Measurements from ENCODE around the gene C1RL.

C1RL gene

DNA sequence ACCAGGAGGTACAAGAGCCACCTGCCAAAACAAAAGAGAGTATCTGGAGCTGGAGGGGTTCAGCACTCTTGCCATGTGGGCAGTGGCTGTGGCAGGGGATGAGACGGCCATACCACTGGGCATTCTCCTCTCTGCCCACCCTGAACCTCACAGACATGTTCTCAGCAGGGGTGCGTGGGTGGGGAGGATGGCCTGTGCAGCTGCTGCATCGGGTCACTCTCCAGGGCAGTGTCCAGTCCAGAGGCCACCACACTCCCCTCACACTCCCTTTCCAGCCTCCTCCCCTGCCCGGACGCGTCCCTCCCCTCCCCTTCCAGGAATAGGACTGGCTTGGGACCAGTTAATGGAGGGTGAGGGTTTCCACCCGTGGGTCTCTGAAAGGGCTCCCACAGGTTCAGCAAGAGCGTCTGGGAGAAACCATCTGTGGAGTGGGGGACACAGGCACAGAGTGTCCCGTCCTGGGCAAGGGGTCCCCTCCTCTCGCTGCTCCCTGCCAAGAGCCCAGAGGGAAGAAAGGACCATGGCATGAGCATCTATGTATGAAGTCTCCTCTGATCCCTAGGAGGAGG is 17.3 kb downstream of the C1RL start:
- DNase-seq (ENCODE audit: low spot score): no peak

- no peak for DNase-seq (ENCODE audit: low spot score)
Measured at GRCh38 chr12:7091171-7091570, 17.8 kb downstream of the C1RL start.

- no peak for DNase-seq (ENCODE audit: low spot score)
Measured at GRCh38 chr12:7090222-7090998, 18.6 kb downstream of the C1RL start.

- no peak for DNase-seq (ENCODE audit: low spot score)
Measured at GRCh38 chr12:7089196-7089871, 19.7 kb downstream of the C1RL start.

- no peak for DNase-seq (ENCODE audit: low spot score)
Measured at GRCh38 chr12:7083125-7083524, 25.9 kb downstream of the C1RL start.

DNA sequence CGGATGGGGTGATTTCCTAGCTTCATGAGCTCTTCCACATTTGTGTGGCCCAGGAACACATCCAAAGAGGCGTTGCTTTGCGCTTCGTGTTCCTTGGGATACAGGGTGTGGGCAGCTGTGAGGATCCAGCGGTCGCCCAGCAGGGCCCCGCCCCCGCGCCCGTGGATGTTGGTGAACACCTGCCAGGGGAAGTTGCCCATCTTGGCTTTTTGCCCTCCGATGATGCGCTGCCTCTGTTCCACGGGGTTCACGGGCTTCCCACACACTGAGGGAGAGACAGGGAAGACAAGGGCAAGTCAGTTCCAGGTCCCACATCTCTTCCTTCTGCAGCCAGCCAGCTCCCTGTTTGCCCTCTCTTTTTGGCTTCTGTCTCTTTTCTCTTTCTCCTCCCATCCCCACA is 28.0 kb downstream of the C1RL start:
- no peak for DNase-seq (ENCODE audit: low spot score)

DNA sequence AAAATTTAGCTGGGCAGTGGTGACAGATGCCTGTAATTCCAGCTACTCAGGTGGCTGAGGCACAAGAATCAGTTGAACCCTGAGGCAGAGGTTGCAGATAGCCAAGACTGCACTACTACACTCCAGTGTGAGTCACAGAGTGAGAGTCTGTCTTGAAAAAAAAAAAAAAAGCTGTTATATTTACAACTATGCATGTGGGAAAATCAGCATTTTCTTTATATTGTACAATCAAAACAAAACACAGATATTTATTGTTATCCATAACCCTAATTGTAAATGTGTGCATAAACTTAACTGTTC is 29.2 kb downstream of the C1RL start:
- DNase-seq (ENCODE audit: low spot score): no peak

- DNase-seq (ENCODE audit: low spot score): no peak
Measured at GRCh38 chr12:7078163-7078562, 30.9 kb downstream of the C1RL start.

GRCh38 chr12:7076493-7076892 is 32.5 kb downstream of the C1RL start:
- no peak for DNase-seq (ENCODE audit: low spot score)

DNA sequence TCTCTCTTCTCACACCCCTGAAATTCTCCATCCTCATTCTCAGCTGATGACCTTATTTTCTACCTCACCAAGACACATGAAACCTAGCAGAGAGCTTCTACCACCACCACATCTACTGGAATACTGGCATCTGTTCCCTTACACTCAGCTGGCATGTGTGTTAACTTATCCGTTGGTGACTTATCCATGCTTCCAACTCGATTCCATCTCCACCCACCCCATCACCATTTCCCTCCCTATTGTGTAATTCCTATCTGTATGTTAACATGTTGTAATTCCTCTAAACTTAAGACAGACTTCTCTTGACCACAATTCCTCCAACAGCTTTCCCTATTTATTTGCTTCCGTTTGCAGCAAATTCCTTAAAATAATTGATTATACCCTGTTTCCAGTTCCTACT is 33.1 kb downstream of the C1RL start:
- DNase-seq (ENCODE audit: low spot score): peak; percentile 32

DNA sequence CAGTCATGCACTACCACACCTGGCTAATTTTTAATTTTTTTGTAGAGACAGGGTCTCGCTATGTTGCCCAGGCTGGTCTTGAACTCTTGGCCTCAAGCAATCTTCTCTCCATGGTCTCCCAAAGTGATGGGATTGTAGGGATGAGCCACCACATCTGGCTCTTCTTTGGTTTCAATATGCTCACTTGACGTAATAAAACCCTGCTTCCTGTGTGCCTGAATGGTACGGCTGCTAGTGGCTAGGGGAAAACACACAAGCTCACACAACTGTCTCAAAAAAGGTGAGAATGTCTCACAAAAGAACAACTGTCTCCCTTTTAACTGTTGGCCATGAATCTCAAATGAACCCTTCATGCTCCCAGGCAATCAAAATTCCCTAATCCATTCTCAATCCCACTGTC is 33.5 kb downstream of the C1RL start:
- no peak for DNase-seq (ENCODE audit: low spot score)

GRCh38 chr12:7073946-7074345 is 35.1 kb downstream of the C1RL start:
- DNase-seq (ENCODE audit: low spot score): no peak

DNA sequence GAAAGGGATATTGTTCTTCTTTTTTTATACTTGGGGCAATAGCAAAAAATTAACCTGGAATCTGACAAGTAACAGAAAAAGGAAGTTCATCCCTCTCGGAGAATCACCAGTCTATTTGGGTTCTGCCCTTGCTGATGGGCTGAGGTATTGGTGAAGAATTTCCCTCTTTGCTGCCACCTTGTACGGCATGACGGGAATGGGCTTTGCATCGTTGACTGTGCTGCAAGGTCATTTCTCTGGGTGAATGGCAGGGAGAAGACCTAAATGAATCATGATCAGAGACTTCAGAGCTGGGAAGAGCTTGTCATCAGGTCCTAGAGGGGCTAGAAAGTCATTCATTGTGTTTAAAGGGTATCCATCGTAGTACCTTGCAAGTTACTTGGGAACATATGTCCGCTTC is 36.5 kb downstream of the C1RL start:
- no peak for DNase-seq (ENCODE audit: low spot score)

DNA sequence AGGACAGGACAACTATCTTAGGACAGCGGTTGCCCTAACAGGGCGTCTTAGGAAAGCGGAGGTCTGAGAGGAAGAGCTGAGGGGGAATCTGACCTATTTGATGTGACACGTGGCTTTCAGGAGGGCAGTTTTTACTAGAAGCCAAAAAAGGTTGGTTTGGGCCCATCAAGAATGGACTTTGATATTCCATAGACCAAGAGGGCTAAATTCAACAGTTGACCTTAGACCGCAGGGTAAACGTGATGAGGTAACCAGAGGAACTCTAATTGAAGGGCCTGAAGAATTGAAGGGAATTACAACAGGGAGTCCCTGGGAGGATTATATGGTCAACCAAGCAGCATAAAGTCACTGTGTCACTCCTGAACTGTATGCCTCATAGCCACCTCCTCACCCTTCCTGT is 37.0 kb downstream of the C1RL start:
- no peak for DNase-seq (ENCODE audit: low spot score)

DNA sequence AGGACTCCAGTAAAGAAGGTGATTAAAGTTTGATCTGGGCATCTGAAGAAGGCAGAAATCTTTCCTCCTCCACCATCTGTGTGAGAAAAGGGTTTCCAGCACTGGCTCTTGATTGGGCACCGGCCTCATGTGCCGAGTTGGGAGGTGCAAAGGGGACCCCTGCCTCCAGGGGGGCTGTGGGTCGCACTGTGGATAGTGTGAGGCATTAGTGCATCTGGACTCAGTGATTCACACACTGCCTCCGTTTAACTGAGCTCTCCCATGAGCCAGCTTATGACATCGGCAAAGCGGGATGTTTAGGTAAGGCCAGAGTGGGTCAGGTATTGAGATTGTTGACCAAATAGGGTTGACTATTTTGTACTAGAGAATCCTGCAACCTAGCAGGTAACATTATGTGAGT is 39.6 kb downstream of the C1RL start:
- DNase-seq (ENCODE audit: low spot score): no peak

DNA sequence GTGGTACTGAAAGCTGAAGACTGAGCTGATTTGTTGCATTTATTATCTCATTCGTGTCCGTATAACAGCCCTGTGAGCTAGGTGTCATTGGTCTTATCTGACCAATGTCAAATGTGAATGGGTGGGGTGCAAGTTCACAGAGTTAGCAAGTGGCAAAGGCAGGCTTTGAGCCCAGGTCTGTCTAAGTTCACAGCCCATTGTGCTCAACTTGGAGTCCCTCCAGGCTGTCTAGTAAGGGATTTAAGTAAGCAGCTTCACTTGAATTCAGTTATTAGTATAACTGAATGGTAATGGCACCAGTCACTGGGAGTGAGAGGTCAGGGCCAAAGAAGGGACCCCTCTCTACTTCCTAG is 40.0 kb downstream of the C1RL start:
- DNase-seq (ENCODE audit: low spot score): no peak

DNA sequence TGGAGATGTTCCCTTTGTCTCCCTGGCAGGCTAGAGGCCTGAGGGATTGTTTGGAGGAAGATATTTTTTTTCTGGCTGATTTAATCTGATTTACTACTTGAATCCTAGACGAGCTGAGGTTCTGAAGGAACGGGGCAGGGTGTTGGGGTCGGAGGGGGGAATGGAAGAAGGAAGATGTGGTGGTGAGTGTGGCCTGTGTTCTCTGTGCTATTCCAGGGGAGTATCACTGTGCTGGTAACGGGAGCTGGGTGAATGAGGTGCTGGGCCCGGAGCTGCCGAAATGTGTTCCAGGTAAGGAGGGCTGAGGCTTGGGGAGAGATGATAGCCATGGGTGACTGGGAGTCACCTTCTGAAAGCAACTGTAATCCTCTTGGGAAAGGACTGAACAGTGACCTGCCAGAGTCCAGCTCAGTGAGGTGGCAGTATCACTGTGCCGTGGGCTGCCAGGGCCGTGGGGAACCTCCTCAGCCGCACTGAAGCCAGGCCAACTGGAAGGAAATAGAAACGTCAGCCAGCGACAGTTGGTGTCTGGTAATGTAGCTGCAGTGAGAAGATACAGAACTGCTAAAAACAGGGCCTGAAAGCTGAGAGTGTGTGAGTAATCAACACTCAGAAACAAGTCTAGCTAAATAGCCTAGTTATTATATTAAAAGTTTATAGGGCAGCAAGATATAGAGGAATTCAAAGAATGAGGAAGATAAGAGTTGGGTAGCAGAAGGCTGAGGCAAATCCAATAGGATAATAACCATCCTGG is 40.6 kb downstream of the C1RL start:
- DNase-seq (ENCODE audit: low spot score): no peak

DNA sequence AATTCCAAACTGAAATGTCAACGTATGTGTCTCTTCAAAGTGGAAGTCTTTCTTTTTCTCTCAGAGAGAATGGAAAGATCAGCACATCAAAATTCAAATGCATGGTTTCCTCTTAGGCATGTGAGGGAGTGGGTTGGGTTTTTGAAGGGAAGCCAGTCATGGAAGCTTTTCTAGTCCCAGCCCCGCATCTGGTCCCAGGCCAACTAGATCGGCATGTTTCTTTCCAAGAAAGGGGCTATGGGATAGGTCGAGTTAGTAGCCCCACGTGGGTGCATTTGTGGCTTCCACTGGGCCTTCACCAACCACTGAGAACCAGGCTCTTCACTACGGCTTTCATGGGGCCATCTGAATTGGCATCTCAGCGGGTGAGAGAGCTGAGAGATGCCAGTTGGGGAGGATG is 41.9 kb downstream of the C1RL start:
- DNase-seq (ENCODE audit: low spot score): no peak

DNA sequence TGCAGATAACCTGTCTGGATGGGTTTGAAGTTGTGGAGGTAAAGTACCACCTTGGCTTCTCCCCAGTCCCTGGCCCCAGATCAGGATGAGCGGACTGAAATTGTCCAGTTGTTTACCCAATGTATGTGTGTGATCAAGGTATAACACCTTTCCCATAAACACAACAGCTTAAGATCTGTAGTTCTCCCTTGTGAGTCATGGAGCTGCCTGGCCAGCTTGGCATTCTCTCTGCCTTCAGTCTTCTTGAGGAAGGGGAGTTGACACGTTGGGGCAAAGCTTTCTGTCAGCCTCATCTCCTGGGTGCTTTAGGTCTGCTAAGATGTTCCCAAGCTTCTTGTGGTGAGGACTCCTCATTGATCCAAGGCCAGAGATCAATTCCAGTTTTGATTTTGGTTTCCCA is 42.4 kb downstream of the C1RL start:
- DNase-seq (ENCODE audit: low spot score): no peak

DNA sequence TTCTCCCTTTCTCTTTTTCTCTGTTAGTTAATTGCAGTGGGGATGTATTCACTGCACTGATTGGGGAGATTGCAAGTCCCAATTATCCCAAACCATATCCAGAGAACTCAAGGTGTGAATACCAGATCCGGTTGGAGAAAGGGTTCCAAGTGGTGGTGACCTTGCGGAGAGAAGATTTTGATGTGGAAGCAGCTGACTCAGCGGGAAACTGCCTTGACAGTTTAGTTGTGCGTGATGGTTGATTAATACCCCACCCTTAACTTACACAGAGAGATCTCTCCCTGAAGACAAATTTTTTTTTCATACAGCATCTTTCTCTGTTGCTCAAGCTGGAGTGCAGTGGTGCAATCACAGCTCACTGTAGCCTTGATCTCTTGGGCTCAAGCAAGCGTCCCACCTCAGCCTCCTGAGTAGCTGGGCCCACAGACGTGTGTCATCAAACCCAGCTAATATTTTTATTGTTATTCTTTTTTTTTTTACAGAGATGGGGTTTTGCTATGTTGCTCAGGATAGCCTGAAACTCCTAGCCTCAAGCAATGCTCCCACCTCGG is 43.9 kb downstream of the C1RL start:
- no peak for DNase-seq (ENCODE audit: low spot score)

DNA sequence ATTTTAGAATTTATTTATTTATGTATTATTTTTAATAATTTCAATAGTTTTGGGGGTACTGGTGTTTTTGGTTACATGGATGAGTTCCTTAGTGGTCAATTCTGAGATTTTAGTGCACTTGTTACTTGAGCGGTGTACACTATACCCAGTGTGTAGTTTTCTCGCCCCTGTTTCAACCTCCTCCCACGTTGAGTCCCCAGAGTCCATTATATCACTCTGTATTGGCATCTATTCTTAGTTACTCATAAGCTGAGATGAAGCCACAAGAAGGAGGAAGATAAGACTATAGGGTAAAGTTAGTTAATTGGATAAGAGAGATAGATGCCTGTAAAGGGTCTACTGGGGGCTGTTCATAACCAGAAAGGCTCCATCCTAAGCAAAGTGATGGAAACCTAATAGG is 44.5 kb downstream of the C1RL start:
- DNase-seq (ENCODE audit: low spot score): no peak

- DNase-seq (ENCODE audit: low spot score): no peak
Measured at GRCh38 chr12:7061596-7061995, 47.4 kb downstream of the C1RL start.

GRCh38 chr12:7061138-7061537 is 47.9 kb downstream of the C1RL start:
- DNase-seq (ENCODE audit: low spot score): no peak
